ENCODE results near the gene CFAP46. TPM values are rescaled to one million over a fixed set of nuclear protein-coding genes. Genes with fewer than 3 reads are reported as not detected.
"Not testable (repeated sequence)": the region's sequence is repeated elsewhere in the genome, so short reads cannot be mapped to it uniquely, and the experiment has no call there.

The CFAP46 gene
- total and polyA plus RNA-seq, 12 donors: 0.15 to 5.5 (median 1.1) TPM; not detected in 3

- 86 to 94% (median 90%) methylated on average over 12 to 18 of the region's 18 CpGs; no CpG with 5 or more reads in 1 of the 4 donors for WGBS, 4 donors
- peaks cover 0 to 11% of the 10 kb centered on the region in 2 donors for H3K36me3 ChIP-seq (replicated peaks in 1 of 2)
- H3K4me3 ChIP-seq: no peak overlapping the region
- intact Hi-C loops (cut with DNase I): no loop called here
- H3K9me3 ChIP-seq (replicated peaks in 1 of 3): no peaks in the 10 kb centered on the region
- H3K27me3 ChIP-seq: no peaks in the 10 kb centered on the region
- DNase-seq: no peak
- H3K27ac ChIP-seq: no peak overlapping the region
- H3K4me1 ChIP-seq (replicated peaks in 1 of 2): no peaks in the 10 kb centered on the region
- no peak for TF ChIP-seq POLR2A (IDR thresholded peaks at IDR 0.05)
- TF ChIP-seq CTCF (IDR thresholded peaks at IDR 0.05): no peak
Observed at GRCh38 chr10:132776821-132777220, 165.5 kb downstream of the CFAP46 start.

GRCh38 chr10:132776186-132776585, 166.2 kb downstream of the CFAP46 start:
- TF ChIP-seq POLR2A (IDR thresholded peaks at IDR 0.05) (no peak), CTCF (IDR thresholded peaks at IDR 0.05) (no peak)
- Histone ChIP-seq H3K27me3 (no peaks in the 10 kb centered on the region), H3K4me3 (no peak overlapping the region), H3K9me3 (replicated peaks in 1 of 3) (no peaks in the 10 kb centered on the region), H3K4me1 (replicated peaks in 1 of 2) (no peaks in the 10 kb centered on the region), H3K36me3 (replicated peaks in 1 of 2) (peaks cover 0 to 5% of the 10 kb centered on the region in 2 donors), H3K27ac (no peak overlapping the region)
- intact Hi-C loops (cut with DNase I): no loop called here
- no peak for DNase-seq
- WGBS, 4 donors: 93 to 96% (median 95%) methylated on average over 7 to 18 of the region's 18 CpGs

- Histone ChIP-seq H3K36me3 (replicated peaks in 1 of 2) (peaks cover 0 to 4% of the 10 kb centered on the region in 2 donors), H3K4me1 (replicated peaks in 1 of 2) (no peaks in the 10 kb centered on the region), H3K27ac (no peak overlapping the region), H3K9me3 (replicated peaks in 1 of 3) (no peaks in the 10 kb centered on the region), H3K27me3 (no peaks in the 10 kb centered on the region), H3K4me3 (no peak overlapping the region)
- DNase-seq: no peak
- intact Hi-C loops (cut with DNase I): no loop called here
- 82 to 90% (median 88%) methylated on average over 5 to 22 of the region's 22 CpGs for WGBS, 4 donors
- TF ChIP-seq POLR2A (IDR thresholded peaks at IDR 0.05): no peak
- no peak for TF ChIP-seq CTCF (IDR thresholded peaks at IDR 0.05)
Observed at GRCh38 chr10:132774902-132775863, 167.2 kb downstream of the CFAP46 start.

- H3K27ac ChIP-seq: no peak overlapping the region
- no peaks in the 10 kb centered on the region for H3K9me3 ChIP-seq (replicated peaks in 1 of 3)
- no peak for DNase-seq
- no peaks in the 10 kb centered on the region for H3K4me1 ChIP-seq (replicated peaks in 1 of 2)
- no peak for TF ChIP-seq POLR2A (IDR thresholded peaks at IDR 0.05)
- TF ChIP-seq CTCF (IDR thresholded peaks at IDR 0.05): no peak
- peaks cover 0 to 4% of the 10 kb centered on the region in 2 donors for H3K36me3 ChIP-seq (replicated peaks in 1 of 2)
- H3K4me3 ChIP-seq: no peak overlapping the region
- H3K27me3 ChIP-seq: no peaks in the 10 kb centered on the region
- intact Hi-C loops (cut with DNase I): no loop called here
- 84 to 89% (median 87%) methylated on average over 21 to 29 of the region's 29 CpGs for WGBS, 4 donors
Observed at GRCh38 chr10:132774181-132774901, 168.0 kb downstream of the CFAP46 start.

- intact Hi-C loops (cut with DNase I); H3K4me3 ChIP-seq; H3K4me1 ChIP-seq (replicated peaks in 1 of 2); H3K9me3 ChIP-seq (replicated peaks in 1 of 3); H3K27ac ChIP-seq; H3K27me3 ChIP-seq; DNase-seq; H3K36me3 ChIP-seq (replicated peaks in 1 of 2): not testable (repeated sequence)
- 90 to 96% (median 95%) methylated on average over 2 to 18 of the region's 25 CpGs for WGBS, 4 donors
Observed at GRCh38 chr10:132772816-132773215, 169.6 kb downstream of the CFAP46 start.

All from adrenal gland (tissue), 12 donors.